H54 (cell line): Measurements from ENCODE around the gene LRIG2.
A peak's percentile ranks its signal among the peaks of the same experiment; 100 is the strongest.
"Not testable (repeated sequence)": the region's sequence is repeated elsewhere in the genome, so short reads cannot be mapped to it uniquely, and the experiment has no call there.

Source experiments
- DNase-seq: peaks from one replicate; pipeline ENCODE4 v3.0.0; 2011; ENCODE audit warnings: low spot score, mixed read lengths; ENCODE audit not compliant: insufficient read length
- FAIRE-seq: peaks from 3 replicates; lab custom pipeline; 2011; peaks lifted over from hg19 to GRCh38; lab: Jason Lieb, UNC
- POLR2A ChIP-seq: IDR thresholded peaks from 2 replicates; pipeline ENCODE4 v1.6.1; 2011; ENCODE audit warnings: low read depth, mild to moderate bottlenecking, low read length

Gene LRIG2

DNA sequence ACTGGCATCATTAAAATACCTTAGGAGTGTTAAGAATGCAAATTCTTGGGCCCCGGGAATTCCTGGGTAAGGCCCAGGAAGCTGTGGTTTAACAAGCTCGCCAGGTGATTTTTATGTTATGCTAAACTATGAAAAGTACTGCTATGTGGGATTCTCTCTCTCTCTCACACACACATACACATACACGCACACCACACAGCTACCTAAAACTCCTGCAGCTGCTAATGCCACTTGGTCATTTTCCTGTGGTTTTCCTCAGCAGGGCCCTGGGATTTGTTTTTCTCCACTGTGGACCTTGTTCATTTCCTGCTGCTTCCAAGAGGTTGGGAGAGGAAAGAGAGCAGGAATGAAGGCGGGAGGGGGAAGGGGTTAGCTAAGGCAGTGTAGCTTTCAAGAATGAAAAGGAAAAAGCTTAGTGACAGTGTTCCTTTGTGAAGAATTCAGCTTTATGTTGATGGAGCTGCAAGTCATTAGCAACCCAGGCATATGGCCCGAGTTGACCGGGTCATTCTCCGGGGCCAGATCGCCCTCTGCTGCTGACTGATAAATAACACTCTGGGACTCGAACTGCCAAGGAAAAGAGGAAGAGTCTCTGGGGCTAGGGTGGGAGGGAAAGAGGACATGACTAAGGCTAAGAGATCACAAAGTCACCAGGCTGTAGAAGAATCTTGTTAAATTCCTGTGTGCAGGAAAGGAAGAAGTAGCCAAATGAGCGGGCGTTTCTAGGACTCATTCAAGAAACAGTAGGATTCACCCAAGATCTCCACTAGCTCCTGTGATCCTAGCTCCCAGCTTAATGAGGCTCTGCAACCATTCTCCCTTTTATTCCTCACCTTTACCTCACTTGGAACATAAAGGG, 30.5 kb upstream of the LRIG2 start:
- DNase-seq (peak; percentile 67), FAIRE-seq (peak; percentile 96)
- TF ChIP-seq POLR2A, result no peak

DNA sequence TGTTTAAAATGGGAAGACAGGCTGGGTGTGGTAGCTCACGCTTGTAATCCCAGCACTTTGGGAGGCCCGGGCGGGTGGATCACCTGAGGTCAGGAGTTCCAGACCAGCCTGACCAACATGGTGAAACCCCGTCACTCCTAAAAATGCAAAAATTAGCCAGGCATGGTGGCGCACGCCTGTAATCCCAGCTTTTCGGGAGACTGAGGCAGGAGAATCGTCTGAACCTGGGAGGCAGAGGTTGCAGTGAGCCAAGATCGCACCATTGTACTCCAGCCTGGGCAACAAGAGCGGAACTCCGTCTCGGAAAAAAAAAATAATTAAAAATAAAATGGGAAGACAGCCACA, 29.9 kb upstream of the LRIG2 start:
- FAIRE-seq, DNase-seq: not testable (repeated sequence)

DNA sequence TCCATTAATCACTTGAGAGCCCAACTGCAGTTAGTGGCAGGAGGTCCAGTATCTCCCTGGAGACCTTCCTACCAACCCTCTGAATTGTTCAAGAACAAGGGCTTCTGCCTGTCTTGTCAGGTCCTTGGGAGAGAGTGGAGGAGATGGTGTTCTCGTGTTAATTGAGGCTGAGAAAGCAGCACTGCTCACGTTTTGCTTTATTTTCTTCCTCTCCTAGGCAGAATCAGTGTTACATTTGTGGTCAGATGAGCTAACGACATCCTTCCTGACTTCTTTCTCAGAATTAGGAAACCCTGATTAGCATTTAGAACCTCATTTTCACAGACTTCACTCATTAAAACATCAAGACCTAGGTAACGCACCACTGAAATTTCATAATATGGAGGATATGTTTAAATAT, 26.4 kb upstream of the LRIG2 start:
- TF ChIP-seq POLR2A, result no peak
- FAIRE-seq, result no peak
- DNase-seq, result no peak

DNA sequence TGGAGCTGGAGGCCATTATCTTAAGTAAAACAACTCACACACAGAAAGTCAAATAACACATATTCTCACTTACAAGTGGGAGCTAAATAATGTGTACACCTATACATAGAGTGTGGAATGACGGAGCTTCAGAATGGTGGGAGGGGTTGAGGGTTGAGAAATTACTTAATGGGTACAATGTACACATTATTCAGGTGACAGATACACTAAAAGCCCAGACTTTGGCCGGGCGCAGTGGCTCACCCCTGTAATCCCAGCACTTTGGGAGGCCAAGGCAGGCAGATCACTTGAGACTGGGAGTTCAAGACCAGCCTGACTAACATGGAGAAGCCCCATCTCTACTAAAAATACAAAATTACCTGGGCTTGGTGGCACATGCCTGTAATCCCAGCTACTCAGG, 24.9 kb upstream of the LRIG2 start:
- no peak for TF ChIP-seq POLR2A
- FAIRE-seq (no peak), DNase-seq (no peak)

DNA sequence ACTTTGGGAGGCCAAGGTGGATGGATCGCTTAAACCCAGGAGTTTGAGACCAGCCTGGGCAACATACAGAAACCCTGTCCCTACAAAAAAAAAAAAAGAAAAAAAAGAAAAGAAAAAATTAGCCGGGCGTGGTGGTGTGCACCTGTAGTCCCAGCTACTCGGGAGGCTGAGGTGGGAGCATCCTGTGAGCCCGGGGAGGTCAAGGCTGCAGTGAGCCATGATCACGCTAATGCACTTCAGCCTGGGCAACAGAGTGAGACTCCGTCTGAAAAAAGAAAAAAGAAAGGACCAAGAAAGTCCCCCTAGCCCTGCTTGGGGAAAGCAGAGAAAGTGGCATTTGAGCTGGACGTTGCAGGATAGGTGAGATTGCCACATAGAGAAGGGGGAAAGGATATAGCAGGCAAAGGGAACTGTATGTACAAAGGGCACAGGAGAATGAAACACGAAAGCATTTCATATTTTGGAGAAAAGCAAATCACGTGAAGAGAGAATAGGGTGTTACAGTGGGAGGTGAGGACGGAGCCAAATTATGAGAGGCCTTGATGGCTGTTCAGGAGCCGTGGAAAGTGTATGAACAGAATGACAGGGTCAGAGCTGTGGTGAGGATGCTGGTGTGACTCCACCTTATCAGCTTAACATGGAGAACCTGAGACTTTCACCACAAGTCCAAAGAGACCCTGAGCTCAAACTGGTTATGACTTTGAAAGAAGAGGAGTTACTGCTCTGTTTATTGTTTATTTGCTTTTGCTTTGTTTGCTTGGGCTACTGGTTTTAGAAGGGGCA, 19.5 kb upstream of the LRIG2 start:
- DNase-seq (no peak), FAIRE-seq (no peak)

DNA sequence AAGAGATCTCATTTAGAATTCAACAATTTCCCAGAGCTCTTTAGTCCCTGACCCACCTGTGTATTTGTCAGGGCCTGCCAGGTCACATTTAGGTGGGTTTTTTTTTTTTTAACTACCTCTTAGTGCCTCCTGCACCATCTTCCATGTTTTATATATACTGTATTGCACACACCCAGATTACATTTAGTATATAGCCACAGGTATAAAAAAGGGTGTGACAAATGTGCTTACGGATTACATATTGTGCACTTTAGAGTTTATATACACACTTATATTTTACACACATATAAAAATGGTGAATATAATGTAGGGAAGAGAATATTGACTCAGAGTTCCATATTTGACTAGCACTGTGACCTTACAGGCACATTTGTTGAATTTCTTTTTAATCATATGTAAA, 17.4 kb upstream of the LRIG2 start:
- no peak for DNase-seq
- no peak for FAIRE-seq
- no peak for TF ChIP-seq POLR2A

More for the DNA sequence above, 19.5 kb upstream of the LRIG2 start:
- TF ChIP-seq POLR2A, result no peak

DNA sequence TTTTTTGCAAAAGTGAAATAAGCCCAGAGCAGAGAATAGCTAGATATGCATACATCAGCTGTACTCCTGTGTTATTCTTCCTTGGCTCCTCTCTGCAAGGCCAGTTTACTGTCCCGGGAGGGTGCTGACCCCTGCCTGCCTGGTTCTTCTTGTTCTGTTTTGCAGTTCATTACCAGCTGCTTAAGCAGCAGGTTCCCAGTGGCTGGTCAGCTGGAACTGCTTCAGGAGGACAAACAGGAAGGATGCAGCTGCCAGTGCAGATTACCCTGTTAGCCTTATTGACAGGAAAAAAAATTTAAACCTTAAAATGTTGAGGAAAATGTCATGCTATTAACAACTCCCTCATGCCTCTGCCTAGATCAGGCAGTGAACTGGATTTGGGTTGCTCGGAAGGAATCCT, 16.0 kb upstream of the LRIG2 start:
- DNase-seq, result no peak
- FAIRE-seq, result no peak
- no peak for TF ChIP-seq POLR2A

DNA sequence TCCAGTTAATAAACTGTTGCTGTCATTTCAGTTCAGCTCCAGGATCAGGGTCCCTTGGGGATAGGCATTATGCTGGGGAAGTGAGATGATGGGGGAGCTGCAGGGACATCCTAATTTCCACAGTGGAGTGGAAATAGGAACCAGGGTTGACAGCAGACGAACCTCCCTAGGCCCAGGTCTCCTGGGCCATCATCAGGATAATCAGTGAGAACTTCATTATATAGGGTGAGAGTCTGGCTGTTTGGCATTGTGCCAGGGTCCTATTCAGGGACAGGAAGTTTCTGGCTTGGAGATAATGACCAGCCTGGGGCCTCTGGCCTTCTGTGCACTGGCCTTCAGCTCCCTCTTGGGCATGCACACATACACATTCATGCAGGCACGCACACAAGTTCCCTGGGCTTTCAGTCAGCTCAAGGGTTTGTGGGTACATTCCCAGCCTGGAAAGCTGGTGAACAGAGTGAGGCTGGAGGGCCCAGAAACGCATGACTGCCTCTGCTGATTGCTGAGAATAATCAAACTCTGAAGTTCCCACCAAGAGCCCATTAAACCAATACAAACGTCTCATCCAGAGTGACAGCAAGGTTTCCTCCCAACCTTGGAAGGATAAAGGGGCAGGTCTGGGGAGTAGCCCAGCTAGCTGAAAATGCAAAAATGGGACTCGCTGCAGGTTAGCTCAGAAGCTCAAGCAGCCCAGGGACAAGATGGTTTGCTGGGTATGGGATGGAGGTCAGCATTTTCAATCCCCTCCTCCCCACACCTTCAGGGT, 13.9 kb upstream of the LRIG2 start:
- TF ChIP-seq POLR2A, result no peak
- DNase-seq (no peak), FAIRE-seq (no peak)

DNA sequence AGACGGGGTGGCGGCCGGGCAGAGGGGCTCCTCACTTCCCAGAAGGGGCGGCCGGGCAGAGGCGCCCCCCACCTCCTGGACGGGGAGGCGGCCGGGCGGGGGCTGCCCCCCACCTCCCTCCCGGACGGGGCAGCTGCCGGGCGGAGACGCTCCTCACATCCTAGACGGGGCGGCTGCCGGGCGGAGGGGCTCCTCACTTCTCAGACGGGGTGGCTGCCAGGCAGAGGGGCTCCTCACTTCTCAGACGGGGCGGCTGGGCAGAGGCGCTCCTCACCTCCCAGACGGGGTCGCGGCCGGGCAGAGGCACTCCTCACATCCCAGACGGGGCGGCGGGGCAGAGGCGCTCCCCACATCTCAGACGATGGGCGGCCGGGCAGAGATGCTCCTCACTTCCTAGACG, 9.5 kb upstream of the LRIG2 start:
- not testable (repeated sequence) for FAIRE-seq, DNase-seq

DNA sequence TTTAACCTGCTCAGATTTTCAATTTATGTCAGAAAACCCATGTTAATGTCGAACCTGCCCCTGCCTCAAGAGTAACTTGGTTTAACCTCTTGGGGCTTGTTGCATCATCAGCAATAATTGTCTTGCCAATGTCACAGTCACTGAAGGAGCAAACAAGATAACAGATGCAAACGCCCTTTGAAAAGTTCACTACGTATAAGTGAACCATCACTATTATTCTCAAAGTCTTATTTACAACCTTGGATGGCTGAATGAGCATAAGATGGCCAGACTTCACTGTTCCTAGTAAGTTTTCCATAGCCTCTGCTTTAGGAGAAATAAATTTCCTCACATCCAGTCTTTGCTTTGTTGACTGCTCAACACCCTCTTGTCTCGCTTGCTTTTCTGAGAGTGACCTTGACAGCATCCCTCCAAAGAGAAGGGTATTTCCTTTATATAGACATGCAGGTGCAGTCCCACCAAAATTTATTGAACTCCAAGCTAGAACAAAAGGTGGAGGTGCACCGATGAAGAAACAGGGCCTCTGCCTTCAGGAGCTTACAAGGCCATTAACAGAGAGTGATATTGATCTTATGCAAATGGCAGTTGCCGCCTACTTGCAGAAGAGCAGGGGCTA, 749 bp upstream of the LRIG2 start:
- TF ChIP-seq POLR2A, result no peak
- DNase-seq (no peak), FAIRE-seq (no peak)

DNA sequence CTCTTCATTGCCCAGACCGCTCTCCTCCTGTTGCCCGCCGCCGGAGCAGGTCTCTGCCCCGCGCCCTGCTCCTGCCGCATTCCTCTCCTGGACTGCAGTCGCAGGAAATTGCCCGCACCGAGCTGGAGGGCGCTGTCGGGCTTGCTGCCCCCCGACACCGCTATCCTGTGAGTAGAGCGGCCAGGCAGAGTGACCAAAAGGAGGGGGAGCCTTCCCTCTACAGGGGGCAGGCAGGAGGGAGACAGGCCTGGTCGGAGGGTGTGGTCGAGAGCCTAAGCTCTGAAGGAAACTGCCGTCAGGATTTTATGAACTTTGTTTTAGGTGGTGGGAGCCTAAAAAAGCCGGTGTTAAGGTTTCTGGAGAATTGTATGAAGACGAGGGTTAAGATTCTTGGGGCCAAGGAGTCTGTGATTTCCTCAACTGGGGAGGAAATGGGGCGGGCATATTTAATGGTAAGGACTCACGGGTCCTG, 517 bp downstream of the LRIG2 start:
- FAIRE-seq, result peak; percentile 23
- no peak for TF ChIP-seq POLR2A
- no peak for DNase-seq

DNA sequence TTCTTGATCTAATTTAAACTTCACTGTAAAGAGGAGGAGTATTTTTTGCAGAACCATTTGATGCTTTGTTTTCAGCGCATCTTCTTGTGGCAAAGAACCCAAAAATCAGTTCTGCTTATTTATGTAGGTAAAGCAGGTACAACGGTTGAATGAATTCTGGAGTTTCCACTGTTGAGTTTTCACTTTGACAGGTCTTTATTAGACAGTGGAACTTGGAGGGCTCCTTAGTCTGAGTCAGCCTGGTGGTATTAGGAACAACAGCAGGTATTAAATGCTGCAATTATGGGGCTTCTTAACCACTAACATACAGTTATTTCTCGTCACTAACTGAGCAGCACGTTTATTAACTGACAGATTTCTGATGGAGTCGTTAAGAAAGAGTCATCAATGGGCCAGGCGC, 1.2 kb downstream of the LRIG2 start:
- DNase-seq, result no peak
- TF ChIP-seq POLR2A, result no peak
- no peak for FAIRE-seq

DNA sequence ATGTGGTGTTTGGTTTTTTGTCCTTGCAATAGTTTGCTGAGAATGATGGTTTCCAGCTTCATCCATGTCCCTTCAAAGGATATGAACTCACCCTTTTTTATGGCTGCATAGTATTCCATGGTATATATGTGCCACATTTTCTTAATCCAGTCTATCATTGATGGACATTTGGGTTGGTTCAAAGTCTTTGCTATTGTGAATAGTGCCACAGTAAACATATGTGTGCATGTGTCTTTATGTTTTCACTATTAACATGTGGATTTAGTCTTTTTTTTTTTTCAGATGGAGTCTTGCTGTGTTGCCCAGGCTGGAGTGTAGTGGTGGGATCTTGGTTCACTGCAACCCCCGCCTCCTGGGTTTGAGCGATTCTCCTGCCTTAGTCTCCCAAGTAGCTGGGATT, 5.0 kb downstream of the LRIG2 start:
- FAIRE-seq, DNase-seq: not testable (repeated sequence)

DNA sequence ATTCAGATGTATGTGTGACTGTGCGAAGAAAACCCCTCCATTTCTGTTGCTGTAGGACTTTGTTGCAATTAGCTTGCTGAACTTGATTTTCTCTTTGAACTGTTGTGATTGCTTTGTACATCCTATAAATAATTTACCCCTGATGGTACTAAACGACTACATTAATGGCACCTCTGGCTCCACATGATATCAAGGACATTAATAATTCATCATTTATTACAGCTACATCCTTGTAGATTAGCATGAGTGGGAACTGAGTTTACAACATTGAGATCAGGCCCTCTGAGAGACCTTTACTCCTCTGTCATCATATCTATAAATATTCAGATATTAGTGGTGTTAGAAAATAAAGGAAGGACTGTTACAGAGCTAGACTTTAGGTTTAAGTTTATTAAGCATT, 13.5 kb downstream of the LRIG2 start:
- FAIRE-seq (no peak), DNase-seq (no peak)
- no peak for TF ChIP-seq POLR2A
